ENCODE results near the gene ATG2B. TPM values are rescaled to one million over a fixed set of nuclear protein-coding genes. Genes with fewer than 3 reads are reported as not detected.

Gene ATG2B
- total RNA-seq, 2 experiments from 2014 or later, result 15.7 to 23.7 TPM

GRCh38 chr14:96303981-96304380 lies 59.2 kb downstream of the ATG2B start:
- ChIA-PET CTCF (ENCODE audit: unreplicated experiment) (no interaction called here), POLR2A (interaction anchor here (0.7 kb wide), 1 partner anchor 24 kb away, joined by 3 read pairs; no protein-coding TSS in a partner anchor)
- no peaks in the 10 kb centered on the region for H3K9me3 ChIP-seq (ENCODE audit: low read length)
- intact Hi-C loops (cut with micrococcal nuclease; ENCODE audit: unreplicated experiment), result no loop called here
- no peak for DNase-seq (ENCODE audit: low spot score)
- H3K79me2 ChIP-seq (ENCODE audit: insufficient read depth, low read depth, low read length), result no peaks in the 10 kb centered on the region
- TF ChIP-seq CTCF (conservative IDR thresholded peaks at IDR 0.05; ENCODE audit: low read length) (no peak), EZH2phosphoT487 (IDR thresholded peaks at IDR 0.05; ENCODE audit: borderline replicate concordance, low read depth, low read length) (no peak)
- H3K4me3 ChIP-seq (ENCODE audit: low read depth, low read length, poor library complexity, severe bottlenecking), result no peak overlapping the region
- no peaks in the 10 kb centered on the region for H3K4me1 ChIP-seq (ENCODE audit: insufficient read depth, low read length, poor library complexity, severe bottlenecking)
- H4K20me1 ChIP-seq (ENCODE audit: insufficient read depth, low read length), result no peaks in the 10 kb centered on the region
- H2AFZ ChIP-seq (ENCODE audit: low read length), result no peak overlapping the region
- no TSS peak for BruUV-seq (replicated peaks)
- H3K9me2 ChIP-seq (ENCODE audit: insufficient read depth, low read length), result no peaks in the 10 kb centered on the region
- no peak overlapping the region for H3K4me2 ChIP-seq (ENCODE audit: low read length)
- peaks cover 64% of the 10 kb centered on the region for H3K36me3 ChIP-seq (ENCODE audit: insufficient read depth, low read length)
- H3K27ac ChIP-seq (ENCODE audit: low read depth, low read length, poor library complexity, severe bottlenecking), result no peak overlapping the region

GRCh38 chr14:96299441-96299840 lies 63.7 kb downstream of the ATG2B start:
- TF ChIP-seq CTCF (conservative IDR thresholded peaks at IDR 0.05; ENCODE audit: low read length) (no peak), EZH2phosphoT487 (IDR thresholded peaks at IDR 0.05; ENCODE audit: borderline replicate concordance, low read depth, low read length) (no peak)
- no peaks in the 10 kb centered on the region for H3K79me2 ChIP-seq (ENCODE audit: insufficient read depth, low read depth, low read length)
- no peaks in the 10 kb centered on the region for H3K9me2 ChIP-seq (ENCODE audit: insufficient read depth, low read length)
- no peak overlapping the region for H3K4me2 ChIP-seq (ENCODE audit: low read length)
- H3K4me1 ChIP-seq (ENCODE audit: insufficient read depth, low read length, poor library complexity, severe bottlenecking), result no peaks in the 10 kb centered on the region
- intact Hi-C loops (cut with micrococcal nuclease; ENCODE audit: unreplicated experiment), result no loop called here
- BruUV-seq (replicated peaks), result no TSS peak
- no peak overlapping the region for H2AFZ ChIP-seq (ENCODE audit: low read length)
- no peak overlapping the region for H3K27ac ChIP-seq (ENCODE audit: low read depth, low read length, poor library complexity, severe bottlenecking)
- DNase-seq (ENCODE audit: low spot score), result no peak
- H3K4me3 ChIP-seq (ENCODE audit: low read depth, low read length, poor library complexity, severe bottlenecking), result no peak overlapping the region
- POLR2A ChIA-PET, result interaction anchor here (1.0 kb wide), 1 partner anchor 9 kb away, joined by 3 read pairs; no protein-coding TSS in a partner anchor
- H3K36me3 ChIP-seq (ENCODE audit: insufficient read depth, low read length), result peaks cover 34% of the 10 kb centered on the region; the same call in 1 of the 2 replicates
- H3K9me3 ChIP-seq (ENCODE audit: low read length), result no peaks in the 10 kb centered on the region
- no peaks in the 10 kb centered on the region for H4K20me1 ChIP-seq (ENCODE audit: insufficient read depth, low read length)
- CTCF ChIA-PET (ENCODE audit: unreplicated experiment), result no interaction called here

- Histone ChIP-seq H3K9me2 (ENCODE audit: insufficient read depth, low read length) (no peaks in the 10 kb centered on the region), H3K4me2 (ENCODE audit: low read length) (no peak overlapping the region), H3K4me1 (ENCODE audit: insufficient read depth, low read length, poor library complexity, severe bottlenecking) (no peaks in the 10 kb centered on the region), H4K20me1 (ENCODE audit: insufficient read depth, low read length) (no peaks in the 10 kb centered on the region), H3K9me3 (ENCODE audit: low read length) (no peaks in the 10 kb centered on the region), H2AFZ (ENCODE audit: low read length) (no peak overlapping the region), H3K36me3 (ENCODE audit: insufficient read depth, low read length) (peaks cover 22% of the 10 kb centered on the region; the same call in 1 of the 2 replicates), H3K79me2 (ENCODE audit: insufficient read depth, low read depth, low read length) (no peaks in the 10 kb centered on the region), H3K27ac (ENCODE audit: low read depth, low read length, poor library complexity, severe bottlenecking) (no peak overlapping the region), H3K4me3 (ENCODE audit: low read depth, low read length, poor library complexity, severe bottlenecking) (no peak overlapping the region)
- intact Hi-C loops (cut with micrococcal nuclease; ENCODE audit: unreplicated experiment), result loop anchor here (1.0 kb wide), 1 partner anchor 126 kb away; no protein-coding TSS in a partner anchor
- TF ChIP-seq CTCF (conservative IDR thresholded peaks at IDR 0.05; ENCODE audit: low read length), result no peak
- TF ChIP-seq EZH2phosphoT487 (IDR thresholded peaks at IDR 0.05; ENCODE audit: borderline replicate concordance, low read depth, low read length), result no peak
- no peak for DNase-seq (ENCODE audit: low spot score)
- ChIA-PET POLR2A (interaction anchor here (1.2 kb wide), 1 partner anchor 10 kb away, joined by 6 read pairs; no protein-coding TSS in a partner anchor), CTCF (ENCODE audit: unreplicated experiment) (no interaction called here)
- BruUV-seq (replicated peaks), result no TSS peak
These were observed 65.1 kb downstream of the ATG2B start for GRCh38 chr14:96297997-96298515.

All from OCI-LY7 (cell line).